HG03558 (cell line): ENCODE data around the gene KDM2B.
"Not testable (repeated sequence)": the region's sequence is repeated elsewhere in the genome, so short reads cannot be mapped to it uniquely, and the experiment has no call there.

ENCODE experiments used
- ATAC-seq: cut with Tn5 transposase; IDR thresholded peaks from one replicate; pipeline ENCODE4 v1.9.1; 2021; ENCODE audit warnings: moderate number of reproducible peaks; ENCODE audit not compliant: unreplicated experiment; ENCODE audit errors: extremely low read depth

KDM2B gene

GRCh38 chr12:121400332-121401139 is 180.3 kb downstream of the KDM2B start:
- ATAC-seq: peak; percentile 29

- peak; percentile 88 for ATAC-seq
These were observed 181.2 kb downstream of the KDM2B start, which contains the start of gene RNF34 for GRCh38 chr12:121399391-121400331. TSS of gene RNF34 (plus strand) at chr12:121400118. CDS start at chr12:121400213, 95 bp downstream.

GRCh38 chr12:121398355-121398754 is 182.5 kb downstream of the KDM2B start:
- no peak for ATAC-seq

GRCh38 chr12:121397521-121397920 is 183.3 kb downstream of the KDM2B start:
- no peak for ATAC-seq

GRCh38 chr12:121392325-121392716 is 188.5 kb downstream of the KDM2B start:
- no peak for ATAC-seq

GRCh38 chr12:121391619-121392324 is 189.1 kb downstream of the KDM2B start:
- no peak for ATAC-seq

- no peak for ATAC-seq
These were observed 190.0 kb downstream of the KDM2B start for GRCh38 chr12:121390856-121391255.

GRCh38 chr12:121388421-121388981 is 192.3 kb downstream of the KDM2B start:
- ATAC-seq: no peak

- not testable (repeated sequence) for ATAC-seq
These were observed 195.9 kb downstream of the KDM2B start for GRCh38 chr12:121384891-121385290.

- ATAC-seq: no peak
These were observed 197.2 kb downstream of the KDM2B start for GRCh38 chr12:121383601-121384021.

- no peak for ATAC-seq
These were observed 200.9 kb downstream of the KDM2B start for GRCh38 chr12:121379945-121380344.
